HEK293 (cell line): ENCODE results near the gene ZNF280A.

Source experiments
- MYNN ChIP-seq: fragments of 450-650 bp; formaldehyde crosslinking; IDR thresholded peaks from 2 replicates; pipeline ENCODE4 v1.5.1; 2016; ENCODE audit warnings: missing biosample characterization, missing genetic modification characterization, borderline replicate concordance
- ZNF335 ChIP-seq: fragments of 450-650 bp; formaldehyde crosslinking; conservative IDR thresholded peaks from 2 replicates; pipeline ENCODE4 v1.5.1; 2016; ENCODE audit warnings: missing biosample characterization, missing genetic modification characterization

GRCh38 chr22:22487059-22487458, 33.0 kb downstream of the ZNF280A start:
- TF ChIP-seq ZNF335 (no peak), MYNN (tag by site-specific recombination) (no peak)
